Non-pigmented ciliary epithelial cell (primary cell): ENCODE measurements around the gene APOD.

Experiments
- DNase-seq: peaks from one replicate; pipeline ENCODE4 v3.0.0-alpha.2; 2010; ENCODE audit warnings: low read depth

APOD gene

DNA sequence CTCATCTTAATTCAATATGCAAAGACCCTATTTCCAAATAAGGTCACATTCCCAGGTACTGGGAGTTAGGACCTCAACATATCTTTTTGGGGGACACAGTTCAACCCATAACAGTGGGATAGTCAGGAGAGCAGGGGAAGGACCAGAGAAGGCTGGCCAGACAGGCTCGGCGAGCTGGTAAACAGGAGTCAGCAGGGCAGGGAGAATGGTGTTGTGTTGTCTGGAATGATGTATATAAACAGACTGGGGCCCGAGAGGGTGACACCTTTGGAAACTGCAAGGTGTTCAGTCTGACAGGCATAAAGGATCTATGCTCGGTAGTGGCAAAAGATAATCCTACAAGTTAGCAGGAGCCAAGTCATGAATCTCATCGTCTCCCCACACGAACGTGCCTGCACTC, 30.5 kb downstream of the APOD start:
- DNase-seq = no peak

DNA sequence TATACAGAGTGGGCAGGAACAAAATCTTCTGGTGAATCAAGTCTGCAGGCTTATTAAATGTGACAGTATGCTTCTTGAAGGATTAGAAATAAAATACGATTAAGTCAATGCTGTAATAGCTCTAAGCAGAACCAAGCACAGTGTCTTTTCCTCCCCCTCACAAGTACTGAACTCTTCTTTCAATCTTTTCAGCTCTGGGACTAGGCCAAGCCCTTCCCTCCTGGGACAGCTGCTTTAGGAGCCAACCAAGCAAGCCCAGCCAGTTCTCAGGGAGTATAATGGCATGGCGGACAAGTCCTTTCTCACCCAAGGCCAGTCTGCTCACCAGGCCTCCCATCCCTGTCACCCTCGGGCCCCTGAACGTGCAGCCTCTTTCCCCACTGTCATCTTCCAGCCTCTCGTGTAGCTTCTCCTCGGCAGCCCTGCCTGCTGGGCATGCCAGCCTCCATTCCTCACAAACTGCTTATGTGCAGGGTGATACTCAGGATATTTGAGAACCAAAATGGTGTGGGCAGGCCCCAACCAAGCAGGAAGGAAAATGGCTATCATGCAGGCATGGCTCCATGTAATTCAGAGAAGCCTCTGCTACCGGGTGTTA, 32.3 kb downstream of the APOD start:
- DNase-seq = no peak

DNA sequence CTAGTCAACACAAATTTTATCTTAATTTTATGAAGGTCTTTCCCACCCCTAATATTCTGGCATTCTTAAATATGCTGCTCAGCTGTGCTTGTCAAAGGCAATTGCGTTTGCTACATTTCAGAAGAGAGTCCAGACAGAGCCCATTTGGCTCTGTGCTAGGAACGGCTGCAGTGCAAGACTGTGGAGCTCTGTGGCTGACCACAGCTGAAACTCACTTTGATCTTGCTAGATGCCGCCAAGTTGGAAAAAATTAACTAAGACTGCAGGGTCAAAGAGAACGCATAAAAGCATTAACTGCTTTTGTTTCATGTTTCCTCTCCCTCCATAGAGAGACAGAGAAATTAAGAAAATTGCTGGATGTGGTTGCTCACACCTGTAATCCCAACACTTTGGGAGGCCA, 33.0 kb downstream of the APOD start:
- DNase-seq = peak; percentile 8

DNA sequence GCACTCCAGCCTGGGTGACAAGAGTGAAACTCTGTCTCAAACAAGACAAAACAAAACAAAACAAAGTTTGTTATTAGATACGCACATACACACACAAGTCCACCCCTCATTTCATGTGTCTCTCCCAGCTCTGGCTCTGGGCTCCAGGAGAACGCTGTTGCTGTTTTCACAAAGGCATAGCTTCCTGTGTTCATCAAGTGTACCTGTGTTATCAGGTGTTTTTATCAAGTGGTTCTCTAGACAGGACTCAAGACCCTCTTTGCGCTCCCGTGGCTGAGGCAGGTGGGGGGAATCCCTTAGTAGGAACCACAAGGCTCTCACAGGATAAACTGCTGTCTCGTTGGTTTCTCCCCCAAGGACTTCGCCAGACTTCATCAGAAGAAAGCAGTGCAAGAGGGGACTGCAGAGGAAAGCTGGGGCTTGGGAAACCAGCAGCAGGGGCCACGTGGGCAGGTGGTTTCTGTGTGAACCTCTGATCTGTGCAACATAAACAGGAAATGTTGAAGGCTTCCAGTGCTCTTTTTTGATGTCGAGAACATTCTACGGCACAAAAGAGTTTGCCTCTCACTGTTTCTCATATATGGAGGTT, 33.7 kb downstream of the APOD start:
- DNase-seq = no peak

GRCh38 chr3:195548987-195549386, 34.8 kb downstream of the APOD start:
- no peak for DNase-seq

GRCh38 chr3:195548501-195548900, 35.2 kb downstream of the APOD start:
- no peak for DNase-seq

GRCh38 chr3:195548006-195548405, 35.7 kb downstream of the APOD start:
- no peak for DNase-seq

- DNase-seq = peak; percentile 67
These were observed 37.6 kb downstream of the APOD start for GRCh38 chr3:195546130-195546560.

DNA sequence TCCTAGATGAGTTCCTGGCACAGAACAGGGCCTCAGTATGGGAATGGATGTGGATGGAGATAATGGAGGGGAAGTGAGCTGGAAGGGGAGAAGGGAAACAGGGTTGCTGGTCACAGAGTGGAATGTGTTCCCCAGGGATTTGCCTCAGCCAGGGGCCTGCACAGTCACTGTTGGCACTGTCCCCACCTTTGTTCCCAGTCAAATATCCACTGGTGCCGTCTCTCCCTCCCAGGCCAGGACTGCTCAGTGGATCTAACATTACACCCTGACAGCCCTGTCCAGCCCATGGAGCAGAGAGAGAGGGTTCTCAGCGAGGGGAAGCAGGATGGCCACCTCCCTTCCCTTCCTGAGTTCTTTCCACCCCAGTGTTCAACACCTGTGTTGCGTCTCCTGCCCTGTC, 39.1 kb downstream of the APOD start:
- no peak for DNase-seq

- no peak for DNase-seq
These were observed 39.6 kb downstream of the APOD start for GRCh38 chr3:195544230-195544536.

DNA sequence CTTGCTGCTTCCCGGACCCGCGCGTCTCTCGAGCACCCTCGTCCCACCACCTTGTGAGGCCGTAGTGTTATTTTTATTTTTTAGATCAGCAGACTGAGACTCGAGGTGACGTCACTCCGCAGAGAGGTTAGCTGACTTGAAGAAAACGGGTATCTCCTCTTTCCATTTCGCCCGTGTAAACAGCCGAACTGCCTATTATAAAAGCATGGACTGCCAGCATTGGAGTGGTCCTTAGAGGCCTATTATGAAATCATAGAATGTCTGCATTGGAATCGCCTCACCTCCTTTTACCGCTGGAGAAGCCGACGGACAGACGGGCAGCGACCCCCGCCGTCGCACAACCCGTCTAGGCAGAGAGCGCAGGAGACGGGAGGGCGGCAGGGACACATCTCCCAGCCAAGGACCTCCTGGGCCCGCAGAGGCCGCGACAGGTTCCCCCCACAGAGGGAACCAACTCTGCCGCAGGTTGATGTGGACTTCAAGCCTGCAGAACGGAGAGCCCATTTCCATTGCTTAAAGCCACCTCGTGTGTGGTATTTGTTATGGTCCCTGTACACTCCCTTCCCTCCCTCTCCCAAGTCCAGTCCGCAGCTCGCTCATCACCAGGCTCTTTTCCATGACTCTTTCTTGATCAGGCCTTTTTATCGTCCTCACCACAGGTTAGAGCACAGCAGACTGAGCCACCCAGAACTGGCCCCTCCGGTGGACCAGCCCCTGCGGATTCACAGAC, 40.1 kb downstream of the APOD start:
- no peak for DNase-seq

- DNase-seq = peak; percentile 40
These were observed 40.8 kb downstream of the APOD start, which contains the start of gene PPP1R2 for GRCh38 chr3:195542698-195543499. Gene PPP1R2, minus strand, starts transcription at chr3:195543325. Its CDS starts 300 bp downstream, at chr3:195543025.

DNA sequence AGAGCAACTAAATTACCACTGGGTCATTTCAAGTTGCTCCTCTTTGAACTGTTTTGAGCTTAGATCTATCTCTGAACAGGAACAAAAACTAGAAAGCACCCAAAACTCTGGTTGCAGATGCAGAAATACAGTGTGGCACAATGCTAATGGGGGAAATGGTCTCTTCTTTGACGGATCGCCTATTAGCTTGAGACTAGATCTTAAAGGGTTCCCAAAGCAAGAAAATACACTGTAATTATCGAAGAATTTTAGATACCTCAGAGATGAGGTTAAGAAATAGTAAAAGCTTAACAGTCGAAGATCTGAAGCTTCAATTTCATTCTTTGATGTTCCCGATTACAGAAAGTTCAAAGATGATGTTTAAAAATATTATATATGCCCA, 41.4 kb downstream of the APOD start:
- no peak for DNase-seq

GRCh38 chr3:195540511-195540910, 43.2 kb downstream of the APOD start:
- DNase-seq = no peak

- no peak for DNase-seq
These were observed 43.7 kb downstream of the APOD start for GRCh38 chr3:195540027-195540426.

GRCh38 chr3:195539479-195539878, 44.3 kb downstream of the APOD start:
- DNase-seq = no peak

DNA sequence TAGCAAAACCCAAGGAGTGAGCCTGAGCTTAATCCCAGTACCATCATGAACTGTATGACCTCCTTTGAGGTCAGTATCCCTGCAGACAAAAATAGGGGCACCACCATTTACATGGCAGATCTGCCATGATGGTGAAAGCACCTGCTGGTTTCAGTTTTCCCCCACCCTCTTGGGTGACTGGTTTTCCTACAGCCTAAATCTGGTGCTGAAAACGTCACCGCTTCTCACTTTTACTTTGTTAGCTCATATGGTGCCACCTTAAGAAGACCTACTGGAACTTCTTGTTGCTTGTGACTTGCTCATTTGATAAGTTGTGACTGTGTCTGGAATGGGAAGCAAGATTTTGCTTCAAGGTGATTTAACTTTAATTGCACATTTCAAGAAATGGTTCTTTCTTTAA, 45.7 kb downstream of the APOD start:
- DNase-seq = no peak

DNA sequence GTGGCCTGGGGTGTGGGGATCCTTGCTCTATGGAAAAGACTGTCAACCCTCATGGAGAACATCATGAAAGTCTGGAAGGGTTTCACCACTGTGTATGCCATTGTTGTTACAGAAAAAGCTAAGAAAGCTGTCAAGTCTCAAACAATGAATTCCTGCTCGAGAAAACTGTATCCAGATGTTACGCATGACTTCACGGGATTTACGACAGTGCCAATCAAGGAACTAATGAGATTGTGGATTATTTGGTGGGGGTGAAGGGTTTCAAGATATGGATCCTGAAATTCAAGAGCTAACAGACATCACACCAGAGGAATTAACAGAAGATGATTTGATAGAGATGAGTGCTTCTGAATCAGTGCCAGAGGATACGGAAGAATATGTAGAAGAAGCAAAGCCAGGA, 48.4 kb downstream of the APOD start:
- no peak for DNase-seq

GRCh38 chr3:195532834-195533233, 50.9 kb downstream of the APOD start:
- DNase-seq = no peak

DNA sequence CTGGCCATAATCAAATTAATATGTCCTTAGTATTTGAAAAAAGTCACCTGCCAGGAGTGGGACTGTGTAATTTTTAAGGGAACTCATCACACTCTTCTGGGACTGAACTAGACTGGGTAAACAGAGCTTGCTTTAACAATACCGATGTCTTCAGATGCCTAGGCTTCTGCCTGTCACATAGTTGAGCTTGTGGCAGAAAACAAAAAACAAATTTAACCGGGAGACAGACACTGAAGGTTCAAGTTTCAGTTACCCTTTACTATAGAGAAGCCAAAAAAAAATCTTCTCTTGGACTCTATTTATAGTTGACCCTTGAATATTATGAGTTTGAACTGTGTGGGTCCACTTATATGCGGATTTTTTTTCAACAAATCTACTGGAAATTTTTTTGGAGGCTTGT, 51.4 kb downstream of the APOD start:
- no peak for DNase-seq

- DNase-seq = no peak
These were observed 52.1 kb downstream of the APOD start for GRCh38 chr3:195531683-195532082.

GRCh38 chr3:195526492-195526891, 57.2 kb downstream of the APOD start:
- no peak for DNase-seq
